HepG2 (cell line): ENCODE data around the gene MLX. TPM values are rescaled to one million over a fixed set of nuclear protein-coding genes. Genes with fewer than 3 reads are reported as not detected.

ENCODE experiments used
- FOXK1 ChIP-seq: sonication (generic); formaldehyde crosslinking; IDR thresholded peaks from 2 replicates; pipeline ENCODE4 v1.4.0; 2020; ENCODE audit warnings: low read depth, missing genetic modification reagents, borderline replicate concordance
- GABPB1 ChIP-seq: IDR thresholded peaks from 2 replicates; pipeline ENCODE4 v1.6.1; 2016; ENCODE audit warnings: mild to moderate bottlenecking, missing genetic modification reagents, moderate library complexity, missing compliant biosample characterization
- KLF12 ChIP-seq: sonication (generic); formaldehyde crosslinking; IDR thresholded peaks from 2 replicates; pipeline ENCODE4 v1.4.0; 2020; ENCODE audit warnings: missing genetic modification reagents, borderline replicate concordance
- NR2F6 ChIP-seq, 2 experiments: IDR thresholded peaks; 2 replicates each; pipeline ENCODE4 v1.6.1; 2016; ENCODE audit warnings: antibody characterized with exemption in 1 of 2, mild to moderate bottlenecking in 1 of 2
- PHF5A ChIP-seq: IDR thresholded peaks from one replicate; pipeline ENCODE4 v1.6.1; 2018; ENCODE audit warnings: low read depth, missing genetic modification reagents; ENCODE audit not compliant: unreplicated experiment
- SALL2 ChIP-seq: sonication (generic); formaldehyde crosslinking; IDR thresholded peaks from 2 replicates; pipeline ENCODE4 v1.8.1; 2023; ENCODE audit warnings: mild to moderate bottlenecking, missing genetic modification reagents, inconsistent platforms
- ZFP37 ChIP-seq: sonication (generic); formaldehyde crosslinking; IDR thresholded peaks from 2 replicates; pipeline ENCODE4 v1.4.0; 2020; ENCODE audit warnings: missing genetic modification reagents, borderline replicate concordance
- ZNF17 ChIP-seq: sonication (generic); formaldehyde crosslinking; IDR thresholded peaks from 2 replicates; pipeline ENCODE4 v1.5.0; 2020; ENCODE audit warnings: mild to moderate bottlenecking, missing genetic modification reagents
- ZNF274 ChIP-seq: sonication (generic); formaldehyde crosslinking; IDR thresholded peaks from 2 replicates; pipeline ENCODE4 v1.5.1; 2020; ENCODE audit warnings: mild to moderate bottlenecking, missing genetic modification reagents
- ZNF484 ChIP-seq: sonication (generic); formaldehyde crosslinking; IDR thresholded peaks from 2 replicates; pipeline ENCODE4 v1.5.1; 2020; ENCODE audit warnings: mild to moderate bottlenecking, low read depth, missing genetic modification reagents, borderline replicate concordance
- ZNF766 ChIP-seq: sonication (generic); formaldehyde crosslinking; IDR thresholded peaks from 2 replicates; pipeline ENCODE4 v1.5.0; 2020; ENCODE audit warnings: missing genetic modification reagents, borderline replicate concordance
- polyA plus RNA-seq, 8 experiments: library from polyadenylated mRNA; depleted of rRNA in 3 of 8; stranded (reverse) in 7 of 8; unstranded in 1 of 8; fragments of >200 nt; fragmentation: Illumina TruSeq in 4 of 8; extraction: Trizol in 4 of 8; gene quantifications; 2 replicates each; pipeline versions ENCODE4 v1.2.1 to v1.2.3, GENCODE V29; 2011 to 2016; ENCODE audit warnings: low read depth in 4 of 8, missing spikeins in 1 of 8, mixed read lengths in 1 of 8; ENCODE audit not compliant: insufficient read depth in 1 of 8
- total RNA-seq, 5 experiments: library from RNA; depleted of rRNA; stranded (reverse); fragments of >200 nt; fragmentation: Illumina TruSeq; extraction: Trizol; gene quantifications; 2 replicates each; pipeline ENCODE4 v1.2.3, GENCODE V29; 2016; ENCODE audit warnings: low read depth in 1 of 5
- TF ChIP-seq, protein P1 (sequence below): IDR thresholded peaks from 2 replicates; pipeline ENCODE4 v1.6.1; 2018; ENCODE audit warnings: missing genetic modification reagents, mild to moderate bottlenecking, missing compliant biosample characterization
- TF ChIP-seq, protein P2 (sequence below): sonication (generic); formaldehyde crosslinking; IDR thresholded peaks from 2 replicates; pipeline ENCODE4 v1.8.1; 2023; ENCODE audit warnings: mild to moderate bottlenecking, moderate library complexity, missing genetic modification reagents
- TF ChIP-seq, protein P3 (sequence below), 2 experiments: IDR thresholded peaks; 2 replicates each; pipeline ENCODE4 v1.6.1; 2011 to 2012; ENCODE audit warnings: low read length in 2 of 2, borderline replicate concordance in 1 of 2, low read depth in 1 of 2, mild to moderate bottlenecking in 1 of 2, moderate library complexity in 1 of 2
- TF ChIP-seq, protein P4 (sequence below): IDR thresholded peaks from 2 replicates; pipeline ENCODE4 v1.6.1; 2016; ENCODE audit warnings: low read depth, control low read depth
- TF ChIP-seq, protein P5 (sequence below): sonication (generic); formaldehyde crosslinking; IDR thresholded peaks from 2 replicates; pipeline ENCODE4 v1.4.0; 2020; ENCODE audit warnings: low read depth, mild to moderate bottlenecking, missing genetic modification reagents
- TF ChIP-seq, protein P6 (sequence below): IDR thresholded peaks from 2 replicates; pipeline ENCODE4 v1.6.1; 2018; ENCODE audit warnings: missing genetic modification reagents

MLX gene
- total and polyA plus RNA-seq, 2 of the 13 experiments (the other 11 are each of a cell fraction or from before 2014, with no cell fraction given) = 38.9 to 74.4 TPM

DNA sequence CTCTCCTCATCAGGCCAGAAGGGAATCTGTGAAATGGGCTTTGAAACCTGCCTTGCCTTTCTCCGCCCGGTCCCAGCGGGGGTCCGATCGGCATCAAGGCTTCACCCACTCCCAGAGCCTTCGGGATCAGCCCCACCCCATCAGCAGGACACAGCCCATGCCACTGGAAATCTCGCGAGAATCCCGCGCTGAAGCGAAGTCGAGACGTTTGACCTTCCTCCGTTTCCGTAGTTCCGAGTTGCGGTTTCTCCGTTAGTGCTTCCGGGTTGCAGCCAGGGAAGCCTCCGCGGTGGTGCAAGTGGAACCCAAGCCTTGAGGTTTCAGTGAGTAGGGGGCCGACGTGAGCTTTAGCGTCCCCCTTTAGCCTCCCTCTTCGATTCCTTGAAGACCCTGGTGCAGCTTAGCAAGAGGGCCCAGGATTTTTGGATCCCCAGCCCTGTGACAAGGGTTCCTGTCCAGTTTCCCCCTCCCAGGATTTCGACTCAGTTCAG is 5.0 kb upstream of the MLX start, which contains the start of gene COASY (continued):
- TF ChIP-seq, protein P1, sequence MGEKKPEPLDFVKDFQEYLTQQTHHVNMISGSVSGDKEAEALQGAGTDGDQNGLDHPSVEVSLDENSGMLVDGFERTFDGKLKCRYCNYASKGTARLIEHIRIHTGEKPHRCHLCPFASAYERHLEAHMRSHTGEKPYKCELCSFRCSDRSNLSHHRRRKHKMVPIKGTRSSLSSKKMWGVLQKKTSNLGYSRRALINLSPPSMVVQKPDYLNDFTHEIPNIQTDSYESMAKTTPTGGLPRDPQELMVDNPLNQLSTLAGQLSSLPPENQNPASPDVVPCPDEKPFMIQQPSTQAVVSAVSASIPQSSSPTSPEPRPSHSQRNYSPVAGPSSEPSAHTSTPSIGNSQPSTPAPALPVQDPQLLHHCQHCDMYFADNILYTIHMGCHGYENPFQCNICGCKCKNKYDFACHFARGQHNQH (CRISPR knock-in tag) = peak; percentile 88
- peak; percentile 75 for TF ChIP-seq ZFP37 (CRISPR knock-in tag)
- TF ChIP-seq ZNF17 = no peak
- peak; percentile 41; the same call in 1 of the 2 replicates for TF ChIP-seq NR2F6 (IDR thresholded peaks at IDR 0.05)
- TF ChIP-seq NR2F6 (CRISPR knock-in tag; IDR thresholded peaks at IDR 0.05) = peak; percentile 73; the same call in 1 of the 2 replicates
- peak; percentile 92 for TF ChIP-seq KLF12 (CRISPR knock-in tag)
- TF ChIP-seq, protein P2, sequence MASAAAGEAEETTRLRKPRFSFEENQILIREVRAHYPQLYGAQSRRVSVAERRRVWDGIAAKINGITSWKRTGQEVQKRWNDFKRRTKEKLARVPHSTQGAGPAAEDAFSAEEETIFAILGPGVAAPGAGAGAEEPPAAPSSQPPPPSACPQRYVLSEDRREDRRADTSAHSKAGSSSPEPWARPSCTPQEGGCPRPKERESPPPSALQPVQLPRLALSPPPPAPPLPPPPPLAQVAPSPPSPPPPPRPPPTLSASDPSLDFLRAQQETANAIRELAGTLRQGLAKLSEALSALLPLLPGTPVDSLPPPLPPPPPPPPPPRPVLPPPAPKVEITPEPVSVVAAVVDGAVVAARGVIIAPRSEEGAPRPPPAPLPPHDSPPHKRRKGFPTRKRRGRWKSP = no peak; the same call in 1 of the 2 replicates
- TF ChIP-seq ZNF766 (CRISPR knock-in tag) = 0 out of 2 replicates have a peak, but pooled peaks have one; percentile 76
- TF ChIP-seq PHF5A (CRISPR knock-in tag) = peak; percentile 90
- TF ChIP-seq, protein P3, sequence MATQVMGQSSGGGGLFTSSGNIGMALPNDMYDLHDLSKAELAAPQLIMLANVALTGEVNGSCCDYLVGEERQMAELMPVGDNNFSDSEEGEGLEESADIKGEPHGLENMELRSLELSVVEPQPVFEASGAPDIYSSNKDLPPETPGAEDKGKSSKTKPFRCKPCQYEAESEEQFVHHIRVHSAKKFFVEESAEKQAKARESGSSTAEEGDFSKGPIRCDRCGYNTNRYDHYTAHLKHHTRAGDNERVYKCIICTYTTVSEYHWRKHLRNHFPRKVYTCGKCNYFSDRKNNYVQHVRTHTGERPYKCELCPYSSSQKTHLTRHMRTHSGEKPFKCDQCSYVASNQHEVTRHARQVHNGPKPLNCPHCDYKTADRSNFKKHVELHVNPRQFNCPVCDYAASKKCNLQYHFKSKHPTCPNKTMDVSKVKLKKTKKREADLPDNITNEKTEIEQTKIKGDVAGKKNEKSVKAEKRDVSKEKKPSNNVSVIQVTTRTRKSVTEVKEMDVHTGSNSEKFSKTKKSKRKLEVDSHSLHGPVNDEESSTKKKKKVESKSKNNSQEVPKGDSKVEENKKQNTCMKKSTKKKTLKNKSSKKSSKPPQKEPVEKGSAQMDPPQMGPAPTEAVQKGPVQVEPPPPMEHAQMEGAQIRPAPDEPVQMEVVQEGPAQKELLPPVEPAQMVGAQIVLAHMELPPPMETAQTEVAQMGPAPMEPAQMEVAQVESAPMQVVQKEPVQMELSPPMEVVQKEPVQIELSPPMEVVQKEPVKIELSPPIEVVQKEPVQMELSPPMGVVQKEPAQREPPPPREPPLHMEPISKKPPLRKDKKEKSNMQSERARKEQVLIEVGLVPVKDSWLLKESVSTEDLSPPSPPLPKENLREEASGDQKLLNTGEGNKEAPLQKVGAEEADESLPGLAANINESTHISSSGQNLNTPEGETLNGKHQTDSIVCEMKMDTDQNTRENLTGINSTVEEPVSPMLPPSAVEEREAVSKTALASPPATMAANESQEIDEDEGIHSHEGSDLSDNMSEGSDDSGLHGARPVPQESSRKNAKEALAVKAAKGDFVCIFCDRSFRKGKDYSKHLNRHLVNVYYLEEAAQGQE (IDR thresholded peaks at IDR 0.05; ENCODE audit: borderline replicate concordance in 1 of 2, low read depth in 1 of 2, low read length in 2 of 2) = peak in 1 of 2 experiments; percentile 72; a peak in 2 of 4 replicates
- TF ChIP-seq ZNF484 (CRISPR knock-in tag) = no peak
- TF ChIP-seq SALL2 (CRISPR knock-in tag) = peak; percentile 20; the same call in 1 of the 2 replicates
- TF ChIP-seq GABPB1 (CRISPR knock-in tag) = peak; percentile 98
- TF ChIP-seq, protein P4, sequence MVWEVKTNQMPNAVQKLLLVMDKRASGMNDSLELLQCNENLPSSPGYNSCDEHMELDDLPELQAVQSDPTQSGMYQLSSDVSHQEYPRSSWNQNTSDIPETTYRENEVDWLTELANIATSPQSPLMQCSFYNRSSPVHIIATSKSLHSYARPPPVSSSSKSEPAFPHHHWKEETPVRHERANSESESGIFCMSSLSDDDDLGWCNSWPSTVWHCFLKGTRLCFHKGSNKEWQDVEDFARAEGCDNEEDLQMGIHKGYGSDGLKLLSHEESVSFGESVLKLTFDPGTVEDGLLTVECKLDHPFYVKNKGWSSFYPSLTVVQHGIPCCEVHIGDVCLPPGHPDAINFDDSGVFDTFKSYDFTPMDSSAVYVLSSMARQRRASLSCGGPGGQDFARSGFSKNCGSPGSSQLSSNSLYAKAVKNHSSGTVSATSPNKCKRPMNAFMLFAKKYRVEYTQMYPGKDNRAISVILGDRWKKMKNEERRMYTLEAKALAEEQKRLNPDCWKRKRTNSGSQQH (CRISPR knock-in tag) = peak; percentile 81; the same call in 1 of the 2 replicates
- TF ChIP-seq, protein P5, sequence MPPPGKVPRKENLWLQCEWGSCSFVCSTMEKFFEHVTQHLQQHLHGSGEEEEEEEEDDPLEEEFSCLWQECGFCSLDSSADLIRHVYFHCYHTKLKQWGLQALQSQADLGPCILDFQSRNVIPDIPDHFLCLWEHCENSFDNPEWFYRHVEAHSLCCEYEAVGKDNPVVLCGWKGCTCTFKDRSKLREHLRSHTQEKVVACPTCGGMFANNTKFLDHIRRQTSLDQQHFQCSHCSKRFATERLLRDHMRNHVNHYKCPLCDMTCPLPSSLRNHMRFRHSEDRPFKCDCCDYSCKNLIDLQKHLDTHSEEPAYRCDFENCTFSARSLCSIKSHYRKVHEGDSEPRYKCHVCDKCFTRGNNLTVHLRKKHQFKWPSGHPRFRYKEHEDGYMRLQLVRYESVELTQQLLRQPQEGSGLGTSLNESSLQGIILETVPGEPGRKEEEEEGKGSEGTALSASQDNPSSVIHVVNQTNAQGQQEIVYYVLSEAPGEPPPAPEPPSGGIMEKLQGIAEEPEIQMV (CRISPR knock-in tag) = no peak
- TF ChIP-seq FOXK1 = peak; percentile 96; the same call in 1 of the 2 replicates
- TF ChIP-seq, protein P6, sequence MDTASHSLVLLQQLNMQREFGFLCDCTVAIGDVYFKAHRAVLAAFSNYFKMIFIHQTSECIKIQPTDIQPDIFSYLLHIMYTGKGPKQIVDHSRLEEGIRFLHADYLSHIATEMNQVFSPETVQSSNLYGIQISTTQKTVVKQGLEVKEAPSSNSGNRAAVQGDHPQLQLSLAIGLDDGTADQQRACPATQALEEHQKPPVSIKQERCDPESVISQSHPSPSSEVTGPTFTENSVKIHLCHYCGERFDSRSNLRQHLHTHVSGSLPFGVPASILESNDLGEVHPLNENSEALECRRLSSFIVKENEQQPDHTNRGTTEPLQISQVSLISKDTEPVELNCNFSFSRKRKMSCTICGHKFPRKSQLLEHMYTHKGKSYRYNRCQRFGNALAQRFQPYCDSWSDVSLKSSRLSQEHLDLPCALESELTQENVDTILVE (CRISPR knock-in tag) = peak; percentile 91; the same call in 1 of the 2 replicates
- TF ChIP-seq ZNF274 (CRISPR knock-in tag) = 0 out of 2 replicates have a peak, but pooled peaks have one; percentile 64
